Measurements from ENCODE around the gene TARS2.

Gene TARS2

DNA sequence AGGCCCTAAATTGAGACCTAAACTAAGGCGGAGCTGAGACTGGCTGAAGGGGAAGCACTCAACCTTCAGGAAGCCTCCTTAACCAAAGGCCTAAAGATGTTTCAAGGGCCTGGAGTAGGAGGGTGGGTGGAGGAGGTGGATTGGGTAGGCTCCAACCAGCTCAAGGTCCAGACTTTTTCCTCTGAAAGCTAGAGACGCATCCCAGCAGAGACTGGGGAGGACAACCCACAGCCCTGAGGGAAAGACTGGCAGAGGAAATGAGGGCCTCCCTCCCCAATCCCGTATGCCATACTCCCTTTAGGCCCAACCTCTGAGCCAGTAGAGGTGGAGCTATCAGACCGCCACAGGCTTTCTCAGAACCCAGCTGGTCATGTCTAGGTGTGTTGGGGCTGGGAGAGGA, 21.8 kb downstream of the TARS2 start:
- peaks cover 82% of the 10 kb centered on the region for H3K4me1 Mint-ChIP-seq
- H3K27ac Mint-ChIP-seq = peak overlapping the region; percentile 80
- no peak overlapping the region for H3K4me3 Mint-ChIP-seq
- TF ChIP-seq, protein P1, sequence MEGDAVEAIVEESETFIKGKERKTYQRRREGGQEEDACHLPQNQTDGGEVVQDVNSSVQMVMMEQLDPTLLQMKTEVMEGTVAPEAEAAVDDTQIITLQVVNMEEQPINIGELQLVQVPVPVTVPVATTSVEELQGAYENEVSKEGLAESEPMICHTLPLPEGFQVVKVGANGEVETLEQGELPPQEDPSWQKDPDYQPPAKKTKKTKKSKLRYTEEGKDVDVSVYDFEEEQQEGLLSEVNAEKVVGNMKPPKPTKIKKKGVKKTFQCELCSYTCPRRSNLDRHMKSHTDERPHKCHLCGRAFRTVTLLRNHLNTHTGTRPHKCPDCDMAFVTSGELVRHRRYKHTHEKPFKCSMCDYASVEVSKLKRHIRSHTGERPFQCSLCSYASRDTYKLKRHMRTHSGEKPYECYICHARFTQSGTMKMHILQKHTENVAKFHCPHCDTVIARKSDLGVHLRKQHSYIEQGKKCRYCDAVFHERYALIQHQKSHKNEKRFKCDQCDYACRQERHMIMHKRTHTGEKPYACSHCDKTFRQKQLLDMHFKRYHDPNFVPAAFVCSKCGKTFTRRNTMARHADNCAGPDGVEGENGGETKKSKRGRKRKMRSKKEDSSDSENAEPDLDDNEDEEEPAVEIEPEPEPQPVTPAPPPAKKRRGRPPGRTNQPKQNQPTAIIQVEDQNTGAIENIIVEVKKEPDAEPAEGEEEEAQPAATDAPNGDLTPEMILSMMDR (IDR thresholded peaks at IDR 0.05) = no peak
- H3K36me3 Mint-ChIP-seq (ENCODE audit: low read depth) = peaks cover 48% of the 10 kb centered on the region
- no peaks in the 10 kb centered on the region for H3K27me3 Mint-ChIP-seq (ENCODE audit: low read depth, poor library complexity)
- DNase-seq = no peak
- no peaks in the 10 kb centered on the region for H3K9me3 Mint-ChIP-seq

- Mint-ChIP-seq H3K27me3 (ENCODE audit: low read depth, poor library complexity) (no peaks in the 10 kb centered on the region), H3K4me3 (no peak overlapping the region), H3K4me1 (peaks cover 79% of the 10 kb centered on the region), H3K36me3 (ENCODE audit: low read depth) (peaks cover 33% of the 10 kb centered on the region), H3K27ac (peak overlapping the region; percentile 82), H3K9me3 (no peaks in the 10 kb centered on the region)
- TF ChIP-seq, protein P1 (IDR thresholded peaks at IDR 0.05) = no peak
- DNase-seq = no peak
These were observed 24.3 kb downstream of the TARS2 start for GRCh38 chr1:150511551-150511950.

DNA sequence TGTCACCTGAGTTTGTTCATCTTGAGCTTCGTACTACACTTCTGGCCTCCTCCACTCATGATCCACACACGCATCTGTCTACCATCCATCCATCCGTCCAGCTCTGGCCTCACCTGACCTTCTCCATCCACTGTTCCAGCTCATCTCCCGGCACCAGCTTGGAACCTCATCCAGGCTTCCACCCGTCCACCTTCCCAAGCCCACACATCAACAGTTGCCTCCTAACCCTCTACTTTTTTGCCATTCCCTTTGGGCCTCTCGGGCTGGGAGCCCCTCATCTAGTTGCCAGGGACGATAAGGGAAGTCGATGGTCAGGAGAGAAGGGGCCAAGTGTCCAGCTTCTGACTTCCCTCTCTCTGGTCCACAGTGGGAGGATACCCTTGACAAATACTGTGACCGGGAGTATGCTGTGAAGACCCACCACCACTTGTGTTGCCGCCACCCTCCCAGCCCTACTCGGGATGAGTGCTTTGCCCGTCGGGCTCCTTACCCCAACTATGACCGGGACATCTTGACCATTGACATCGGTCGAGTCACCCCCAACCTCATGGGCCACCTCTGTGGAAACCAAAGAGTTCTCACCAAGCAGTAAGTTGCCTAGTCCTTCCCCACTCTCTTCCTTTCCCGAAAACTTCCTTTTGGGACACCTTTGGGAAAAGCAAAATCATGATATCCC, 24.9 kb downstream of the TARS2 start:
- Mint-ChIP-seq H3K27ac (peak overlapping the region; percentile 82), H3K4me1 (peaks cover 78% of the 10 kb centered on the region), H3K27me3 (ENCODE audit: low read depth, poor library complexity) (no peaks in the 10 kb centered on the region), H3K4me3 (no peak overlapping the region), H3K9me3 (no peaks in the 10 kb centered on the region), H3K36me3 (ENCODE audit: low read depth) (peaks cover 27% of the 10 kb centered on the region)
- TF ChIP-seq, protein P1 (IDR thresholded peaks at IDR 0.05) = no peak
- no peak for DNase-seq

- Mint-ChIP-seq H3K36me3 (ENCODE audit: low read depth) (peaks cover 23% of the 10 kb centered on the region), H3K27ac (no peak overlapping the region), H3K4me1 (peaks cover 72% of the 10 kb centered on the region), H3K27me3 (ENCODE audit: low read depth, poor library complexity) (no peaks in the 10 kb centered on the region), H3K9me3 (no peaks in the 10 kb centered on the region), H3K4me3 (no peak overlapping the region)
- no peak for DNase-seq
- TF ChIP-seq, protein P1 (IDR thresholded peaks at IDR 0.05) = no peak
These were observed 25.6 kb downstream of the TARS2 start for GRCh38 chr1:150512846-150513245.

DNA sequence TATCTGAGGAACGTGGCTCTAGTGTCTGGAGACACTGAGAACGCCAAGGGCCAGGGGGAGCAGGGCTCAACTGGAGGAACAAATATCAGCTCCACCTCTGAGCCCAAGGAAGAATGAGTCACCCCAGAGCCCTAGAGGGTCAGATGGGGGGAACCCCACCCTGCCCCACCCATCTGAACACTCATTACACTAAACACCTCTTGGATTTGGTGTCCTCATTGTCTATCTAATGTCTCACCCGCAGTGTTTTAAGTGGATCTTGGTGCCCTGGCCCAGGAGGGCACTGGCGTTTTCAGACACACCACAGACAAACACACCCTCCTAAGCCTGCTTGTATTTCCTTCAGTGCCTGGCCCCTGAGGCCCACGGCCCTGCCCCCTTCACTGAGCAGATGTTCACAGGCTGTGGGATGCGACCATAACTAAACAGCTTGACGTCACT, 26.2 kb downstream of the TARS2 start:
- Mint-ChIP-seq H3K27me3 (ENCODE audit: low read depth, poor library complexity) (no peaks in the 10 kb centered on the region), H3K27ac (no peak overlapping the region), H3K4me1 (peaks cover 67% of the 10 kb centered on the region), H3K9me3 (no peaks in the 10 kb centered on the region), H3K36me3 (ENCODE audit: low read depth) (peaks cover 21% of the 10 kb centered on the region), H3K4me3 (peak overlapping the region; percentile 57)
- TF ChIP-seq, protein P1 (IDR thresholded peaks at IDR 0.05) = no peak
- no peak for DNase-seq

- H3K36me3 Mint-ChIP-seq (ENCODE audit: low read depth) = peaks cover 21% of the 10 kb centered on the region
- no peak overlapping the region for H3K27ac Mint-ChIP-seq
- H3K4me3 Mint-ChIP-seq = peak overlapping the region; percentile 82
- DNase-seq = no peak
- no peaks in the 10 kb centered on the region for H3K27me3 Mint-ChIP-seq (ENCODE audit: low read depth, poor library complexity)
- H3K9me3 Mint-ChIP-seq = no peaks in the 10 kb centered on the region
- TF ChIP-seq, protein P1 (IDR thresholded peaks at IDR 0.05) = no peak
- H3K4me1 Mint-ChIP-seq = peaks cover 61% of the 10 kb centered on the region
These were observed 27.0 kb downstream of the TARS2 start for GRCh38 chr1:150514260-150514659.
